Heart left ventricle (tissue), 16 donors: ENCODE measurements around the gene CACNA1D. TPM values are rescaled to one million over a fixed set of nuclear protein-coding genes. Genes with fewer than 3 reads are reported as not detected.
"Not testable (repeated sequence)": the region's sequence is repeated elsewhere in the genome, so short reads cannot be mapped to it uniquely, and the experiment has no call there.

ENCODE experiments used
- ATAC-seq, 4 donors: fragments of 200-7000 bp; cut with Tn5 transposase; one replicate each; pipeline ENCODE4 v1.9.1; 2020 to 2022; ENCODE audit warnings: moderate library complexity in 4 of 4, mild to moderate bottlenecking in 3 of 4, moderate number of reproducible peaks in 1 of 4
- DNase-seq, 5 donors: peaks; one replicate each; pipeline ENCODE4 v3.0.0-alpha.2; 2020
- H3K27ac ChIP-seq, 12 donors: fragments of 200-600 bp; sonication (generic) in 4 of 12; one replicate each; pipeline versions ENCODE4 v1.5.0 to v1.8.0; 2016 to 2022; ENCODE audit warnings: mild to moderate bottlenecking in 2 of 12
- H3K27me3 ChIP-seq, 9 donors: fragments of 200-600 bp; sonication (generic) in 2 of 9; one replicate each; pipeline versions ENCODE4 v1.5.1 to v1.8.0; 2016 to 2022; ENCODE audit warnings: mild to moderate bottlenecking in 3 of 9
- H3K36me3 ChIP-seq, 9 donors: fragments of 200-600 bp; sonication (generic) in 2 of 9; one replicate each; pipeline versions ENCODE4 v1.5.0 to v1.8.0; 2018 to 2022; ENCODE audit warnings: mild to moderate bottlenecking in 2 of 9
- H3K4me1 ChIP-seq, 12 donors: fragments of 200-600 bp; sonication (generic) in 4 of 12; one replicate each; pipeline versions ENCODE4 v1.5.0 to v1.8.0; 2016 to 2022; ENCODE audit warnings: mild to moderate bottlenecking in 3 of 12
- H3K4me3 ChIP-seq, 12 donors: fragments of 200-600 bp; sonication (generic) in 4 of 12; one replicate each; pipeline versions ENCODE4 v1.5.0 to v1.8.0; 2017 to 2022; ENCODE audit warnings: mild to moderate bottlenecking in 9 of 12, moderate library complexity in 4 of 12
- H3K9me3 ChIP-seq, 12 donors: fragments of 200-600 bp; sonication (generic) in 4 of 12; one replicate each; pipeline versions ENCODE4 v1.5.0 to v1.8.0; 2016 to 2022; ENCODE audit warnings: mild to moderate bottlenecking in 1 of 12
- CTCF ChIP-seq, 12 donors: fragments of 200-600 bp; sonication (generic) in 4 of 12; IDR thresholded peaks; one replicate each; pipeline versions ENCODE4 v1.5.0 to v1.8.0; 2018 to 2022; ENCODE audit warnings: antibody characterized with exemption in 12 of 12, mild to moderate bottlenecking in 5 of 12
- POLR2A ChIP-seq, 2 donors: fragments of 450-650 bp; IDR thresholded peaks; one replicate each; pipeline ENCODE4 v1.6.1; 2017; ENCODE audit warnings: antibody characterized with exemption in 2 of 2, mild to moderate bottlenecking in 2 of 2, moderate library complexity in 2 of 2
- WGBS, 4 donors: extraction: QIAGEN DNeasy Blood & Tissue Kit in 2 of 4; methylation state at CpG; one replicate each; pipeline versions ENCODE4 v1.1.5 to v1.1.7; 2013 to 2018; 5-methylcytosine and 5-hydroxymethylcytosine counted together
- intact Hi-C, 10 donors: fragments of 100-400 bp; cut with DNase I; formaldehyde crosslinking; loops; one replicate each; pipeline versions ENCODE4 v1.11.1 to v1.14.2; 2022
- polyA plus RNA-seq, 2 donors: library from polyadenylated mRNA; stranded (reverse); fragments of 200-250 nt; gene quantifications; one replicate each; pipeline ENCODE4 v1.2.3, GENCODE V29; 2013
- total RNA-seq, 9 donors: library from RNA; depleted of rRNA in 2 of 9; stranded (reverse); fragments of >200 nt in 2 of 9; fragmentation: NEBNext Ultra II Directional in 3 of 9; extraction: Animal tissue kit (Norgen Biotek cat#: 25700) in 3 of 9; gene quantifications; one replicate each; pipeline versions ENCODE4 v1.1.0 to v1.2.4, GENCODE V29; 2016 to 2023
- donor health status: ischemic (EF 13 %, LVEDD 7.1; RV severe dilation, severe dysfunction).
- donor health status: healthy with polysubstance abuse.
- donor health status: DM: no; HTN: yes; CAD: no.
- donor health status: DM: no; HTN: no; CAD: no.
- donor health status: ischemic (EF 25% LVEDD 6.9; RV normal size, moderate dysfunction).
- donor health status: ischemic (EF 25% LVEDD 5.7; RV mildly dilated, moderate dysfunction).
- donor health status: healthy.
- donor health status: DM: yes; HTN: yes; CAD: no.
- donor health status: ischemic (EF 35%, LVEDD 5.7; RV mildly dilated, moderate dysfunction).
- donor health status: nonischemic (EF 11% LVEDD 7.7; RV severe dilation, severe dysfunction).
- donor health status: DM: yes; HTN: yes; CAD: no.
- donor health status: PGD.
- donor health status: ischemic (EF 29% LVEDD 5.4; RV normal size, mild dysfunction).
- donor health status: nonischemic (EF 23%, LVEDD 6.1; RV moderate dilation, normal function).

The CACNA1D gene
- total and polyA plus RNA-seq, 11 donors, result 0.06 to 2.4 (median 0.40) TPM; not detected in 1

DNA sequence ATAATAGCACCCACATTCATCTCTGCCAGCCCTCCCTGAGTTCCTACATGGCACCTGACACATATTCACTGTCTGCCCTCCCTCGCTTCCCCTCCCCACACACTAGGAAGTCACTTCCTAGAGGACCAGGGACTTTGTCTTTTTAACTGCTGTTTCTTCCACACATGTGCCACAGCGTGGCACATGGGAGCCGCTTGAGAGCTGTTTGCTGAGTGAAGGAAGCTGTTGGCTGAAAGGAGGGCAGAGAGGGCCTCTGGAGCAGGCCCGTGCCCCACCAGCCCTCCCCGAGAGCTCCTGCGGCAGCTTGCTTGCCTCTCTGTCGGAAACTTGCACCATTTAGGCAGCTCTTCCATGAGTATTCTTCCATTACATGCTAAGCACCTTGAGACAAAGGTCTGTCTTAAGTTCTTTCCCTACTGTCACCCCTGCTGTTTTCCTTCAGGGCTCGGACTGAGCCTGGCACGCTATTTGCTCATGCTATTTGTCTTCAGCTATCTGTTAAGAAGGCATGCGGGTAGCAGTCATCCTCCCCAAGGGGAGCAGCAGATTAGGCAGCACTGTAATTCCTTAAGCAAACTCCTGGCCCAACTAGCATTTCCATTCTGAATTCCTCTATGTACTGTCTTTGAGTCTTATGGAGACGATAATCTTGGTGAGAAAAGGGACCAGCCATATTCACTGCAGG is 72.2 kb downstream of the CACNA1D start:
- DNase-seq, result no peak
- no peaks in the 10 kb centered on the region for H3K9me3 ChIP-seq
- H3K4me1 ChIP-seq, result no peaks in the 10 kb centered on the region
- no peak for ATAC-seq
- TF ChIP-seq CTCF (IDR thresholded peaks at IDR 0.05) (no peak), POLR2A (IDR thresholded peaks at IDR 0.05) (no peak)
- no peaks in the 10 kb centered on the region for H3K36me3 ChIP-seq
- no peak overlapping the region for H3K4me3 ChIP-seq
- H3K27me3 ChIP-seq, result peaks cover 0 to 16% (median 0%) of the 10 kb centered on the region in 9 donors
- 62 to 76% (median 65%) methylated on average over 11 of the region's 11 CpGs for WGBS, 4 donors
- H3K27ac ChIP-seq, result no peak overlapping the region
- intact Hi-C loops, result no loop called here

DNA sequence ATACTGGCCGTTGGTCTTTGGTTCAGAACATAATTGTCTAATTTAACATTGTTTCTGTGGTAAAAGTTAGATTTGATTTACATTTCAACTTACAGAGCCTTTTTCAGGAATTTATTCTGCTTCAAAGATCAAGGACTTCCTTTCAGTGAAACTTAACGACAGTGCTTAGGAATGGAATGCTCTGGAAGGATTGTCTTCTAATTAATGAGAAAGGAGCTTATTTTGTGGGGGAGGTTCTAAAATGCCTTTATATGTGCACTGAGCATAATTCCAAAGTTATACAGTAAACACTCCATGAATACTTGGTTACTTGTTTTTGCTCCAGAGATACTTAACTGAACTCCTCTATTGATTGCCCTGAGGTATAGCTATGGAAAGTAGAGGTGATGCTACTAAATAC is 75.7 kb downstream of the CACNA1D start:
- WGBS, 4 donors, result 59 to 70% (median 69%) methylated on average over 2 of the region's 2 CpGs
- H3K4me1 ChIP-seq, result no peaks in the 10 kb centered on the region
- H3K36me3 ChIP-seq, result no peaks in the 10 kb centered on the region
- no peak for TF ChIP-seq CTCF (IDR thresholded peaks at IDR 0.05)
- no peak for TF ChIP-seq POLR2A (IDR thresholded peaks at IDR 0.05)
- H3K27me3 ChIP-seq, result peaks cover 0 to 8% (median 0%) of the 10 kb centered on the region in 9 donors
- intact Hi-C loops, result no loop called here
- no peak overlapping the region for H3K4me3 ChIP-seq
- no peak for ATAC-seq
- H3K27ac ChIP-seq, result no peak overlapping the region
- DNase-seq, result no peak
- H3K9me3 ChIP-seq, result no peaks in the 10 kb centered on the region

GRCh38 chr3:53570709-53571108 is 76.3 kb downstream of the CACNA1D start:
- Histone ChIP-seq H3K4me1 (no peaks in the 10 kb centered on the region), H3K9me3 (no peaks in the 10 kb centered on the region), H3K27me3 (peaks cover 0 to 12% (median 0%) of the 10 kb centered on the region in 9 donors), H3K4me3 (no peak overlapping the region), H3K27ac (no peak overlapping the region), H3K36me3 (no peaks in the 10 kb centered on the region)
- WGBS, 4 donors, result 70 to 80% (median 73%) methylated on average over 3 of the region's 3 CpGs
- intact Hi-C loops, result no loop called here
- no peak for DNase-seq
- ATAC-seq, result no peak
- no peak for TF ChIP-seq POLR2A (IDR thresholded peaks at IDR 0.05)
- no peak for TF ChIP-seq CTCF (IDR thresholded peaks at IDR 0.05)

GRCh38 chr3:53571264-53571663 is 76.9 kb downstream of the CACNA1D start:
- ATAC-seq (no peak), DNase-seq (no peak)
- H3K4me3 ChIP-seq, result no peak overlapping the region
- no peaks in the 10 kb centered on the region for H3K36me3 ChIP-seq
- H3K4me1 ChIP-seq, result no peaks in the 10 kb centered on the region
- TF ChIP-seq CTCF (IDR thresholded peaks at IDR 0.05) (no peak), POLR2A (IDR thresholded peaks at IDR 0.05) (no peak)
- no peaks in the 10 kb centered on the region for H3K9me3 ChIP-seq
- WGBS, 4 donors, result 38 to 62% (median 49%) methylated on average over 4 of the region's 4 CpGs
- no peak overlapping the region for H3K27ac ChIP-seq
- peaks cover 0 to 12% (median 0%) of the 10 kb centered on the region in 9 donors for H3K27me3 ChIP-seq
- intact Hi-C loops, result no loop called here

DNA sequence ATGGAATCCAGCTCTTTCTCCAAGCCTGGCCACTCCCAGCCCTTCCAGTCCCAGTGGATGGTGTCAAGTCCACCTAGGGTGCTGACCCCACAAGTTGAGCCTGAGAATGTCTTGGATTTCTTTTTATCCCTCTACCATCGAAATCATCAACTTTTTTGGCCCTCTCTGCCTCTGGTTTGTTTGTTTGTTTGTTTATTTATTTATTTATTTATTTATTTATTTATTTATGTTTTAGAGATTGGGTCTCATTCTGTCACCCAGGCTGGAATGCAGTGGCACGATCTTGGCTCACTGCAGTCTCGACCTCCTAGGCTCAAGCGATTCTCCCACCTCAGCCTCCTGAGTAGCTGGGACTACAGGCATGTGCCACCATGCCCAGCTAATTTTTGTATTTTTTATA is 77.8 kb downstream of the CACNA1D start:
- 89 to 93% (median 90%) methylated on average over 4 of the region's 4 CpGs for WGBS, 4 donors

More for the DNA sequence above, 77.8 kb downstream of the CACNA1D start:
- H3K9me3 ChIP-seq, H3K27ac ChIP-seq, H3K4me3 ChIP-seq, ATAC-seq, H3K36me3 ChIP-seq, DNase-seq, intact Hi-C loops, H3K4me1 ChIP-seq: not testable (repeated sequence)
- peaks cover 0 to 12% (median 0%) of the 10 kb centered on the region in 9 donors for H3K27me3 ChIP-seq
